H1 (cell line): Measurements from ENCODE around the gene VTN. TPM values are rescaled to one million over a fixed set of nuclear protein-coding genes. Genes with fewer than 3 reads are reported as not detected.

Experiments
- CHD2 ChIP-seq: IDR thresholded peaks from 2 replicates; pipeline ENCODE4 v1.6.1; 2012; ENCODE audit warnings: low read length, improper control_type of control experiment
- EP300 ChIP-seq, 2 experiments: IDR thresholded peaks; 1 replicate in 1 of 2; 2 replicates in 1 of 2; pipeline ENCODE4 v1.6.1; 2011 to 2012; ENCODE audit warnings: low read depth in 2 of 2, low read length in 2 of 2, mild to moderate bottlenecking in 2 of 2, borderline replicate concordance in 1 of 2, inconsistent platforms in 1 of 2, moderate library complexity in 1 of 2
- HDAC6 ChIP-seq: IDR thresholded peaks from one replicate; pipeline ENCODE4 v1.7.1; 2012; ENCODE audit warnings: low read depth, mild to moderate bottlenecking, inconsistent platforms, low read length, moderate library complexity
- NANOG ChIP-seq: IDR thresholded peaks from 2 replicates; pipeline ENCODE4 v1.6.1; 2011; ENCODE audit warnings: low read length, low read depth, mild to moderate bottlenecking, inconsistent platforms; ENCODE audit not compliant: insufficient read depth, poor library complexity, severe bottlenecking
- RAD21 ChIP-seq, 2 experiments: IDR thresholded peaks in 1 of 2; conservative IDR thresholded peaks in 1 of 2; 2 replicates each; pipeline ENCODE4 v1.6.1; 2011; ENCODE audit warnings: low read depth in 2 of 2, low read length in 2 of 2, improper control_type of control experiment in 1 of 2, inconsistent platforms in 1 of 2, mild to moderate bottlenecking in 1 of 2, moderate library complexity in 1 of 2
- TAF1 ChIP-seq: IDR thresholded peaks from 2 replicates; pipeline ENCODE4 v1.6.1; 2011; ENCODE audit warnings: mild to moderate bottlenecking, low read depth, low read length
- TCF12 ChIP-seq: IDR thresholded peaks from 2 replicates; pipeline ENCODE4 v1.6.1; 2011; ENCODE audit warnings: low read depth, mild to moderate bottlenecking, low read length
- polyA plus RNA-seq, 7 experiments: library from polyadenylated mRNA; depleted of rRNA in 3 of 7; stranded (reverse) in 5 of 7; unstranded in 2 of 7; fragments of >200 nt in 5 of 7; fragments of 200-250 nt in 2 of 7; gene quantifications; 1 replicate in 5 of 7; 2 replicates in 1 of 7; 4 replicates in 1 of 7; pipeline versions ENCODE4 v1.2.1 to v1.2.3, GENCODE V29; 2011 to 2013; ENCODE audit warnings: missing spikeins in 2 of 7, mixed read lengths in 2 of 7
- total RNA-seq: library from RNA; stranded (reverse); fragmentation: NEBNext Ultra II Directional; extraction: Animal tissue kit (Norgen Biotek cat#: 25700); gene quantifications from 2 replicates; pipeline ENCODE4 v1.2.1, GENCODE V29; 2021
- TF ChIP-seq, protein P1 (sequence below): IDR thresholded peaks from 2 replicates; pipeline ENCODE4 v1.6.1; 2012; ENCODE audit warnings: inconsistent platforms

Gene VTN
- total and polyA plus RNA-seq, 2 of the 8 experiments (the other 6 are each of a cell fraction or from before 2014, with no cell fraction given) = 0.18 TPM; not detected in 1

DNA sequence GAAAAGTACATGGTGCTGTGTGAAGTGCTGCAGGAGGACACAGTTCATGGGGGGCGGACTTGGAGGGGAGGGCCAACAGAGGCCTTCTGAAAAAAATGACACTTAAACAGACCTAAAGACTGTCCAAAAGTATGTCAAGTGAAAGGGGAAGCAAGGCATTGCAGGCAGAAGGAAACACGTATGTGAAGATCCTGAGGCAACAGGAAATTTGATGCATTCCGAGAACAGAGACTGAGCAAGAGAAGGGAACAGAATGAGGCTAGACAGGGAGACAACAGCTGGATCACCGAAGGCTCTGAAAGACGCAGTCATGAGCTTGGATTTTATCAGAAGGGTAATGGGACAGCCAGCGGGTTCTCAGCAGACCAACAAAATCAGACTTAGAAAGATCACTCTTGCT lies 35.9 kb downstream of the VTN start (continued):
- TF ChIP-seq HDAC6 (no peak), TCF12 (no peak), NANOG (no peak), RAD21 (IDR thresholded peaks at IDR 0.05 in 1 of 2, conservative IDR thresholded peaks at IDR 0.05 in 1 of 2; ENCODE audit: low read depth in 2 of 2, low read length in 2 of 2) (no peak), CHD2 (no peak), TAF1 (no peak), EP300 (IDR thresholded peaks at IDR 0.05; ENCODE audit: borderline replicate concordance in 1 of 2, low read depth in 2 of 2, low read length in 2 of 2) (no peak)
- TF ChIP-seq, protein P1, sequence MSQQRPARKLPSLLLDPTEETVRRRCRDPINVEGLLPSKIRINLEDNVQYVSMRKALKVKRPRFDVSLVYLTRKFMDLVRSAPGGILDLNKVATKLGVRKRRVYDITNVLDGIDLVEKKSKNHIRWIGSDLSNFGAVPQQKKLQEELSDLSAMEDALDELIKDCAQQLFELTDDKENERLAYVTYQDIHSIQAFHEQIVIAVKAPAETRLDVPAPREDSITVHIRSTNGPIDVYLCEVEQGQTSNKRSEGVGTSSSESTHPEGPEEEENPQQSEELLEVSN = no peak
- TF ChIP-seq, all 59 proteins: peak for 0
